Fibroblast of skin of left quadriceps (primary cell): ENCODE measurements around the gene MRM2.
"Not testable (repeated sequence)": the region's sequence is repeated elsewhere in the genome, so short reads cannot be mapped to it uniquely, and the experiment has no call there.

Experiments used
- DNase-seq, 2 experiments: peaks; one replicate each; pipeline ENCODE4 v3.0.0-alpha.2; 2013; ENCODE audit warnings: low read depth in 2 of 2

MRM2 gene

DNA sequence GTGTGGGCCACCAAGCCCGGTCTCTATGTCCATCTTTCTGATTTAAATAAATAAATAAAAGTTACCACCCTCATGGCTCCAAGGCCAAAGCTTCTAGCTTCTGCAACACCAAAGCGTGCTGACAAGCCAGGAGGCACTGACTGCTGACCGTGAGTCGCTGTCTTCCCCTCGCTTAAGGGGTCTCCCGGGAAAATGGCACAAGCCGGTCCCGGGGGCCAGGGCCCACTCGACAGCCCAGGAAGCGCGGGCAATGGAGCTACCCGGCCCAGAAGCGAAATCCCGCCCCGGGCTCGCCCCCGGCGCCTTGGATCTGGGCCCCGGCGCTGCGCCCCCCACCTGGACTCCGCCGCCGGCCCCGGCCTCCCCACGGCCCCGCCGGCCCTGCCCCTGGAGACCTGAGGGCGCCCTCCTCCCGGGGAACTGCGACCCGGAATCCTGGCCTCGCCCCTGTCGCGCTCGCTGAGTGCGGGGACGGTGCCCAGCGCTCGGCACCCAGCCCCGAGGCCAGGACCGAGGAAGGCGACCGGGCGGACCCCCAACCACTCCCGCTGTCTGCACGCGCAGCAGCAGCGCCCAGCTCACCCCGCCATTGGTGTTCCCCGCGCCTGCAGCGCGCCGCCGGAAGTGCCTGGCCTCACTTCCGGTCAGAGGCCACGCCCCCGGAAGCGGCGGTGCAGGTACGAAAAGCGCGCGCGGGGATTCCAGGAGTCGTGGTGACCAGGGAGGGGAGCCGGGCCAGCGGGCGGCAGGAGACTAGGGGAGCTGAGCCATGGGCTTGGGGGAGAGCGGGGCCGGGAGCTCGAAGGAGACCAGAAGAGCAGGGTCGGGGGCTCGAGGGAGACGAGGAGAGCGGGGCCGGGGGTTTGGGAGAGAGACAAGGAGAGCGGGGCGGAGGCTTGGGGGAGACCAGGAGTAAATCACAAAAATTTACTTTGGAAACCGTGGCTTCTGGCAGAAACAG lies at the start of gene MRM2, which contains the start of gene NUDT1:
Gene MRM2 (minus strand): TSS at position 626 of the 961 bp plus-strand sequence. CDS start 36 bp downstream, at position 590.
Gene NUDT1 (plus strand): TSS at position 647 of the 961 bp plus-strand sequence. CDS start 2,349 bp downstream, outside the sequence.
- DNase-seq = peak; percentile 38 to 39

DNA sequence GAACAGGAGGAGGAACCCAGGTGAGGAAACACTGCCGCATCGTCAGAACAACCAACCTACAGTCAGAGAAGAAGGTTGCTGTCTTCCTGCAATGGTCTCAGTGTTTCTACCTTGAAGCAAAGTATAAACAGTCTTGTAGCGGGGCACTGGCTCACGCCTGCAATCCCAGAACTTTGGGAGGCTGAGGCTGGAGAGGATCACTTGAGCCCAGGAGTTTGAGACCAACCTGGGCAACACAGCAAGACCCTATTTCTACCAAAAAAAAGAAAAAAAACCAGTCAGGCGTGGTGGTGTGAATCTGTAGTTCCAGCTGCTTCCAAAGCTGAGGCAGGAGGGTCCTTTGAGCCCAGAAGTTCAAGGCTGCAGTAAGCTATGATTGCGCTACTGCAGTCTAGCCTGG lies 48.9 kb upstream of the MRM2 start:
- DNase-seq = no peak

DNA sequence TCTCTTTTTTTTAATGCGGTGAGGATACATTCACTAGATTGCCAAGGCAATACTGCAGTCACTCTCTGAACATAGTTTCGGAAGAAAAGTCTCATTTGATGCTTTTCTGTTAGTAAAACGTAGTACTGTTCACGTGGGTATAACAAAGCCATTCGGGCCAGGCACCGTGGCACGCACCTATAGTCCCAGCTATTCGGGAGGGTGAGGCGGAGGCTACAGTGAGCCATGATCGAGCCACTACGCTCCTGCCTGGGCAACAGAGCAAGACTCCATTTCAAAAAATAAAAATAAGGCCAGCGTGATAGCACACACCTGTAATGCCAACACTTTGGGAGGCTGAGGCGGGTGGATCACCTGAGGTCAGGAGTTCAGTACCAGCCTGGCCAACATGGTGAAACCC lies 47.6 kb upstream of the MRM2 start:
- DNase-seq = no peak

DNA sequence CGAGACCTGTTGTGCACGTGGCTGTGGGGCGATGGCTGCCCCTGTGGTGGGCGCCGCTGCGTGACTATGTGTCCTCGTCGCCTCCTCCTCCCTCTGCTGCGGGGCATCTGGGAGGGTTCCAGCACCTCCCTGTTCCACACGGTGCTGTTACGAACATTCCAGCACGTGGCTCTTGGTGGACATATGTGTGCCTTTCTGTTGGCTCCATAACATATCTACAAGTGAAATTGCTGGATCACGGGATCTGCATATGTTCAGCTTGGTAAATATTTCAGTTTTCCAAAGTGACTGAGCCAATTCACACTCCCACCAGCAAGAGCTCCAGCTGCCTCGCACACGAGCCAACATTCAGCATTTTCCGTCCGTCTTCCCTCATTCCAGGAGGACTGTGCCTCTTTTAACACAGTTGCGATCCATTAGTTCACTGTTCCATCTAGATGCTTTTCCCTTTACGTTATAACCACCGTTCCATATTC lies 47.1 kb upstream of the MRM2 start:
- no peak for DNase-seq

DNA sequence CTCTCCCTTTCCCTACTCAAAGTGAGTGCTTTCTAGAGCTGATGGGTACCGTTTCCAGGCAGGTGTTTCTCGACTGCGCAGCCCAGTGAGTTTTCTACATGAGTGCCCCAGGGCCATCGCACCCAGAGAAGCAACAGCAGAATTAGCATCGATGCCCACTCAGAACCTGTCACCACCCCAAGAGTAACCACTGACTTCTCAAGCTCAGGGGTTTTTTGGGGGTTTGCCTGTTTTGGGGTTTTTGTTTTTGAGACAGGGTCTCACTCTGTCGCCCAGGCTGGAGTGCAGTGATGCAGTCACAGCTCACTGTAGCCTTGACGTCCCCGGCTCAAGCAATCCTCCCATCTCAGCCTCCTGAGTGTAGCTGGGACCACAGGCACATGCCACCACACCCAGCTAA lies 46.5 kb upstream of the MRM2 start:
- DNase-seq = no peak

DNA sequence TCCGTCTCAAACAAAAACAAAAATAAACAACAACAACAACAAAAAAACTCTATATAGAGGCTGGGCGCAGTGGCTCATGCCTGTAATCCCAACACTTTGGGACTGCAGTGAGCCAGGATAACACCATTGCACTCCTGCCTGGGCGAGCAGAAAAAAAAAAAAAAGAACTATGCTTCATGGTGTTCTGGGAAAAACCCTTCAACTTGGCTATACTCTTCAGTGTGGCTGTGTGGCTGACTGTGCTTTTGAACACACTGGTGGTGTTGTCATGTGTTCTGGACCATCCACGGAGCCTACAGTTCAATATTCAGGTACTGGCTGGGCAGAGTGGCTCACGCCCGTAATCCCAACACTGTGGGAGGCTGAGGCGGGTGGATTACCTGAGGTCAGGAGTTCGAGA lies 45.7 kb upstream of the MRM2 start:
- no peak for DNase-seq

DNA sequence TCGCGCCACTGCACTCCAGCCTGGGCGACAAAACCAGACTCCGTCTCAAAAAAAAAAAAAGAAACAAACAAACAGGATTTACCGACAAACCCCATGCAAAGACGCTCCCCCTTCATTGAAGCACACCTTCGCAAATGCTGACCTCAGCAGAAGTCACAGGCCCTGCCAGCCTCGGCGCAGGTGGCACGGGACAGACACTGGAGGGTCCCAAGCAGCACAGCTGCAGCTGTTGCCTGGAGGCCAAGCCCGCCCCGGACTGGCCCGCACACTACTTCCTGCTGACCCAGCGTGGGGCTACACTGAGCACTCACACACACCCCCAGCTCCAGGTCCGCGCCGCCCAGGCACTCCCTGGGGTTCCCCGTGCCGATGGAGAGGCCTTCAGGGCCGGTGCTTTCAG lies 41.1 kb upstream of the MRM2 start:
- DNase-seq = no peak

DNA sequence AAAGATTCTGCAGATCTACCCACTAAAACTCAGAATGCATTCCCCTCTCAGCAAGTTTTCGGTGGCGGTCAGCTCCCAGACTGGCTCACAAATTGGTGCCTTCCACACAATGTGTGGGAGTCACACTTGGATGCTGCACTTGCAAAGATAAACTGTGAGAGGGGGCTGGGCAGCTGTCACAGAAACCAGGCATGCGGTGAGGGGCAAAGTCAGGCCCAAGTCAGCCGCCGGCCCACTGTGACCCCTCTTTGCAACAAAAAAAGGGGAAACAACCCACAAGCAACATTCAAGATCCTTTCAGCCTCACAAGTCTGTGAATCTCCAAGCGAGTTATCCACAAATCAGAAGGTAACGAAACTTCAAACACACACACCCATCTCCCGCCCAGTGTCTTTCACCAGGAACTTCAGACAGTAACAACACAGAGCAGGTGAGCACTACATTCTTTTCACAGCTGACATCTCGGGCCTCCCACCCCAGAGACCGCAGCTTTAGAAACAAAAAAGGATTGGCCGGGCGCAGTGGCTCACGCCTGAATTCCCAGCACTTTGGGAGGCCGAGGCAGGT lies 40.3 kb upstream of the MRM2 start:
- no peak for DNase-seq

DNA sequence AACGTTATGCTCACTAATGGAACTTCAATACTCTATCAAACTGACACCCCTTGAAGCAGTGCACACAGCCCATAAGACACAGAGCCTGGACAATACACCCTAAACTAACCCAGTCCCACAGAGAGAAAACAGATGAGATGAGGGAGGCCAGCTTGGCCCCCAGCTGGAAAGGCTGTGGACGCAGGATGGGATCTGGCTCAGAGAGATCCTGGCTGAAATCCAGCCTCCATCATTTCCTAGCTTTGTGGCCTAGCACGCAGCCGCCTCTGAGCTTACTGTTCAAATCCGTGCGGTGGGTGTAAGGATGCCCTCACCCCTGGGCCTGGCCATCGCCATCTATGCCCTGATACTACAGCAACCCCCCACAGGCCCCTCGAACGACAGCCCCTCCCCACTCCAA lies 39.5 kb upstream of the MRM2 start:
- peak in 1 of 2 experiments; percentile 21 for DNase-seq

DNA sequence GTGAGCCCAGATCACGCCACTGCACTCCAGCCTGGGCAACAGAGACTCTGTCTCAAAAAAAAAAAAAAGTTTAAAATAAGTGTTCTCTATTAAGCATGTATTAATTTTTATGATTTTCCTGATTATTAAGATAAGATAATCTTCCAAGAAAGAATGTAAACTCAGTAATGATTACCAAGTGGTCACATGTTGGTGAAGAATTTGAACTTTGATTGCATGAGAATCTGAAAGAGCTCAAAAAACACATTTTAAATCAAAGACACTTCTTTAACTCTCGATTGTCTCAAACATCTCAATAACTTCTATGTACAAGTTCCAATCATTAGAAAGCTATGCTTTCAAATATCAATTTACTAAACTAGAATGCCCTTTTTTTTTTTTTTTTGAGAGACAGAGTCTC lies 38.4 kb upstream of the MRM2 start:
- DNase-seq = no peak

DNA sequence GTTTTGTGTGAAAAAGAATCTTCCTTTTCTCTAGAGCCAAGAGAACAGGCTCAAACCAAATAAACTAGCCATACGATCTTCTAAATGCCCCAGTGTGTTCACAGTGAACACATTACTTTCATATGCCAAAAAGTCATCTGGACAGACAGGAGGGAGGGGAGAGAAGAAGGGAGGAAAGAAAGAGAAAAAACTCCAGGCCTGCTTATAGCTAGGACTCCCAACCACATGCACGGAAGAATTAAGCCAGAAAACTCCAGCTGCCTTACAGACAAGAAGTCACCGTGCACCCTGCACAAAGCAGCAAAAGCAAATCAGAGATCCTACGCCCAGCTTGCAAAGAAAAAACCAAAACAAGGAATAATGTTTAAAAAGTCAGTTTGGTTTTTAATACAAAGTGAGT lies 37.9 kb upstream of the MRM2 start:
- no peak for DNase-seq

DNA sequence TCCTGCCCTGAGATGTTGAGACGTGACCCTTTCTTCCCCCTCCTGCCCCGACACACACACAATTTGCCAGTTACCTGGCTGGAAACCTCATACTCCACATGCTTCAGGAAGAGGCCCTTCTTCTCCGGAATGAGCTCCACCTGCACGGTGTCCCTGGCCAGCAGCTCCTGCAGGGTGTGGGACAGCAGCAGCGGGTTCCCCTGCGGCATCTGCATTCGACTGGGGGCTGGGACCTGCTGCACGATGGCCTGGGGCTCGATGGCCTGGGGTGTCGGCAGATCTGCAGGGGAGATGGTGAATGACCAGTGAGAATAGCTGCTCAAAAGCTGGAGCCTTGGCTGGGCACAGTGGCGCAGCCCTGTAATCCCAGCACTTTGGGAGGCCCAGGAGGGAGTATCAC lies 36.0 kb upstream of the MRM2 start:
- no peak for DNase-seq

DNA sequence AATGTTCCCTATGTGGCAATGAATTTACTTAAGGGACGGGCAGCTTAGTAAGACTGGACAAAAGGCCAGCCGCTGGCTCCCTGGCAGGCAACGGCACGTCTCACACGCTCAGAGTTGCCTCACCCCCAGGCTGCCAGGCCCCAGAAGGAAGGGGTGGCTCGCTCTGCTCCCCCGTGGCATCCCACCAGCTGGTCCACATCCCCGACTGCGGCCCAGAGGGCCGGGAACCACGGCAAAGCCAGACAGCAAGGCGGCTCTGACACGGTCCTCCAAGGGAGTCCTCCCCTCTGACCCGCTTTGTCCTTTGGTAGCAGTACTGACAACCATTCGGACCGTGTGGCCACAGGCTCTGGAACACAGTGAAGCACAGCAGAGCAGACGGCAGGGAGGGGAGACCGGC lies 34.1 kb upstream of the MRM2 start:
- no peak for DNase-seq

DNA sequence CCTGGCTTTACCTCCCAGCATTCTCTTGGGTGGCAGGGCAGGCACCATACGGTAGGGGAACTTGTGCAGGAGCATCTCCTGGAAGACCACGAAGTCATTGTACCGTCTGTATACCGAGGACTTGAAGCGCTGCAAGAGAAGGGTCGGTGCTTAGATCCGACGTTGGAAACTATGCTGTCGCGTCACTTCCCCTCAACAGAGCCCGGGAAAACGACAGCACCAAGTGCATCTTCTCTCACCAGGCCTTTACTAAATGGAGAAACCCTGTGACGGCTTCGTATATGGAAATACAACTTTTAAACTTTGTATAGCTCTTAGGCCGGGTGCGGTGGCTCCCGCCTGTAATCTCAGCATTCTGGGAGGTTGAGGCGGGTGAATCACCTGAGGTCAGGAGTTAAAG lies 33.1 kb upstream of the MRM2 start:
- DNase-seq = no peak

DNA sequence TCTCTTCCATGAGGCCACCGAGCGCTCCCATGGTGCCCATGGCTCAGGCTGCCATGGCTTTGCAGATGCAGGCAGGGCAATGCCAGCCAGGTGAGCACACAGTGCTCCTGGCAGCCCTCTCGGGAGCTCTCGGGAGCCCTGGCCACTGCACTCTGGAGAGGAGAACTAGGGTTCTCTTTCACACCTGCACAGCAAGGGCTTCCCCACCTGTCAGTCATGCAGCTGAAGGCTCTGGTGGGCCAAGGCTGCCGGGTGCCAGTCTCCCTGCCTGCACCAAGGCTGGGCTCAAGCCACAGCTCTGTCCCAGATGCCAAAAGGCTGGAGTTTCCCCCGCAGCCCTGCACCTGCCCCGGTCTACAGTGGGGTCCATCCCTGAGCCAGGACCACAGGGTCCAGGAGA lies 32.7 kb upstream of the MRM2 start:
- no peak for DNase-seq

DNA sequence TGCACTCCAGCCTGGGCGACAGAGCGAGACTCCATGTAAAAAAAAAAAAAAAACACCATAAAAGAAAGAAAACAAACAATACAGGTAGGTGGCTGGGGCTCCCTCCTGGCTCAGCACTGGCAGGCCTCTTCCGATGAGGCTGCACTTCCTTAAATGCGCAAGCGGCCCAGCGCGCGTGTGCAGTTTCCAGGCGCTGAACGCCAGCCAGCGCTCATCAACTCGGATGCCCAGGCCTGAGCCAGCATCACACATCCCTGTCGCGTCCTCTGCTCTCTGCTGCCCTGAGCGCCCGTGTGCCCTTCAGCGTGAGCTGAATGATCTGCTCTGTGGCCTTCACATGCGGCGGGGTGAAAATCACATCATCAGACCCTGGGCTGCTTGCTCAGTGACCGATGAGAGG lies 31.9 kb upstream of the MRM2 start:
- no peak for DNase-seq

DNA sequence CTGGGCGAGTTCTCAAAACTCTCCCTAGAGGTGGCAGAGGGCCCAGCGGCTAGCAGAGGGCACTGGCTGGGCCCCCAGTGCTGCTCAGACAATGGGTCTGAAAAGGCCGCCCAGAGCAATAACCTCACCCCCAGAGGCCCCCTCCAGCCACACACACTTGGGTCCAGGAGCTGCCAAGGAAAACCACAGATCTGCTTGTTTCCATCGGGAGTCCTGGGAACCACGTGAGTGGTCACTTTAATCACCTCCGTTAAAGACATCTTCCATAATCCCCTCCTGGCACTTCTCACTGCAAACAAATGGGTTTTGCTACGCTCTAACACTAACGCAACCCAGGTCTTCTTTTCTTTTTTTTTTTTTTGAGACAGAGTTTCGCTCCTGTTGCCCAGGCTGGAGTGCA lies 30.0 kb upstream of the MRM2 start:
- DNase-seq = no peak

DNA sequence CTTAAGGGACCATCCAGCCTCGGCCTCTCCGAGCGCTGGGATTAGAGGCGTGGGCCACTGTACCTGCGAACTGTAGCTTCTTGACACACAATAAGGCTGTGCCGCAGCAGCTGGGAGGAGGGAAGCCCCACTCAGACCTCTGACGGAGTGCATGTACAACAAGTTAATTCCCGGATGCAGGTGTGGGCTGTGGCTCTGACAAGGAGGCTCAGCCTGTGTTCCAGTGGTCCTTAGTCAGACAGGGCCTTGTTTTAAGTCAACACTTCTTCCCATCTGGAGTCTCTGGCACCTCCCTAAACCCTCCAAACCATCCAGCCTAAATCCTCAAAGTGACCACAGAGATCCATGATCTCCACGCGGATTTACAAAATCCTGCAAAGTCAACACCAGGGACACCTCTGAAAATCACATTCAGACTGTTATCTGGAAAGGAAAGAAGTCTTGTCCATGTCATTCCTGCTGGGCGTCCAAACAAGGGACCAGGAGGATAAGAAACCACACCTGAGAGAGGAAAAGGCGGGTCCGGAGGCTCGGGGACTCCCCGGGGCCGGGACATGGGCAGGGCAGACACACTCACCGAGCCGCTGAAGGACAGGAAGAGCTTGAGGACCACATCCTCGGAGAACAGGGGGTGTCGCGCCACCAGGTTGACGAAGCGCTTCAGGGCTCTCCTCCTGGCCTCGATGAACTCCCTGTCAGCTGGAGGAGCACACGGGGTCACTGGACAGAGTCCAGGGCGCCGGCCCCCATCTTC lies 29.4 kb upstream of the MRM2 start:
- DNase-seq = no peak

DNA sequence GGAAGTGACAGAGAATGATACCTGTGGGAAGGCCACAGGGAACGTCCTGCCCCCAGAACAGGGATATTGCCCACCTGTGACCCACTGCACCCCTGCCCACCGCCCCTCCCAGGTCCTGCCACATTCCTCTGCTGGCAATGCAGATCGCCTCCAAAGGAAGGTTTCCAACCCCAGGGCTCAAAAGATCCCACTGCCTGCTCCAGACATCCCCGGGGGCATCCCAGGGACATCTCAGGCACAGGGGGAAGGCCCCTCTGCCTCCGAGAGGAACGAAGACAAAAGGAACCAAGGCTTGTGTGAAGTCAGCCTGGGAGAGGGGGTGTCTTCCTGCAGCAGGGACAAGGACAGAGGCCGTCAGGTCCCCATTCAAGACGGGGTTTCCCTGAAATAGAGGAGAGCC lies 28.5 kb upstream of the MRM2 start:
- DNase-seq = no peak

DNA sequence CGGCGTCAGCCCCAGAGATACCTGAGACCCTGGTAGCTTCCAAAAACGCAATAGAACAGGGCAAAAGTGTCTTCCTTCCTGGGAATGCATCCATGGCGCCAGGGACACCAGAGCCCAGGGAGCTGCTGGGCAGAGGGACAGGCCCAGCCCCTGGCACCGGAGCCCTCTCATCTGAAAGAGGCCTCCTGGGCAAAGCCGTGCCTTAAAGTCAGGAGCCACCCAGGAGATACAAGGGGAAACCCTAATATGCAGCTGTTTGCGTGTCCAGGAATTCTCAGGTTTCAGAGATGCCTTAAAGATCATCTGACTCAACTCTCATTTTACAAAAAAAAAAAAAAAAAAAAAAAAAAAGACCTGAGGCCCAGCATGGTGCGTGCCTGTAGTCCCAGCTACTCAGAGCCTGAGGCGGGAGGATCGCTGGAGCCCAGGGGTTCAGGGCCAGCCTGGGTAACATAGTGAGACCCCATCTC lies 28.0 kb upstream of the MRM2 start:
- no peak for DNase-seq

DNA sequence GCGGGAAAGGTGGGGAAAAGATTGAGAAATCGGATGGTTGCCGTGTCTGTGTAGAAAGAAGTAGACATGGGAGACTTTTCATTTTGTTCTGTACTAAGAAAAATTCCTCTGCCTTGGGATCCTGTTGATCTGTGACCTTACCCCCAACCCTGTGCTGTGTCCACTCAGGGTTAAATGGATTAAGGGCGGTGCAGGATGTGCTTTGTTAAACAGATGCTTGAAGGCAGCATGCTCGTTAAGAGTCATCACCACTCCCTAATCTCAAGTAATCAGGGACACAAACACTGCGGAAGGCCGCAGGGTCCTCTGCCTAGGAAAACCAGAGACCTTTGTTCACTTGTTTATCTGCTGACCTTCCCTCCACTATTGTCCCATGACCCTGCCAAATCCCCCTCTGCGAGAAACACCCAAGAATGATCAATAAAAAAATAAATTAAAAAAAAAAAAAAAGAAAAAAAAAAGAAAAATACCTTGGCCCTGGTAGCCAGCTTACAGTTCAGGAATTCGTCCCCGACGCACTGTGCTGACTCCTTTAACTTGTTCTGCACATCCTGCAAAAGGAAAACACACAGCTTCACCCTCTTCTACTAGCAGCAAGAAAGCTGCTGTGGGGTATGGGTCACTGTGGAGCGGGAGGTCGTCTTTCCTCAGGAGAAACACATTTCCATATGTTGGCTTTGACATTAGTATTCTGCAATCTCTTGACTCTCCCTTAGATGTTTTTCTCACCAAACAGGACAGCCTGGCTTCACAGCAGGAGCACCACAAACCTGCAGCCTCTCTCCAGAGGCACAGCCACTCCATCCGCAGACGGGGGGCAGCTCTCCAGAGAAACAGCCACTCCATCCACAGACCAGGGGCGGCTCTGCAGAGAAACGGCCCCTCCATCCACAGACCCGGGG lies 27.3 kb upstream of the MRM2 start:
- DNase-seq = not testable (repeated sequence)
